Activated naive CD8-positive, alpha-beta T cell treated with anti-CD3 and anti-CD28 coated beads, Interleukin-2, amount 50 U/mL, for 16 hours (primary cell): ENCODE data around the gene ADGRG3.

Experiments
- DNase-seq: peaks from one replicate; pipeline ENCODE4 v3.0.0-alpha.2; 2020; ENCODE audit warnings: low read depth, low spot score

The ADGRG3 gene

DNA sequence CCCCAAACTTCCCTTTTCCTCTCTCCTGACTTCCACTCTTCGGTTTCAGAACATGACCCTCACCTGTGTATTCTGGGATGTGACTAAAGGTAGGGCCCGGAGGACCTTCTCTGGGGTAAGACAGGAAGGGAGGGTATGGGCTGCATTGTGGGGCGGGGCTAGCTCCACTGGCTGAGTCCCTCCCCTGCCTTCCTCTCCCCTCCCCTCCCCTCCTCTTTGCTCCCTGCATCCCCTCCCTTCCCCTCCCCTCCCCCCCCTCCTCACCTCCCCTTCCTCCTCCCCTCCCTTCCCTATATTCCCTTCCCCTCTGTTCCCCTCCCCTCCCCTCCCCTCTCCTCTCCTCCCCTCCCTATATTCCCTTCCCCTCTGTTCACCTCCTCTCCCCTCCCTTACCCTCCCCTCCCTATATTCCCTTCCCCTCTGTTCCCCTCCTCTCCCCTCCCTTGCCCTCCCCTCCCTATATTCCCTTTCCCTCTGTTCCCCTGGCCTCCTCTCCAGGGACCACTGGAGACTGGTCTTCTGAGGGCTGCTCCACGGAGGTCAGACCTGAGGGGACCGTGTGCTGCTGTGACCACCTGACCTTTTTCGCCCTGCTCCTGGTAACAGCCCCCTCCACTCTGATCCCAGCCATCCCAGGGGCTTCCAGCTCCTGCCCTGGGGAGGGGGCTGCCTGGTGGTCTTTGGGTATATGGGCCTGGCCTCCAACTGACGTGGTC is 11.8 kb downstream of the ADGRG3 start:
- DNase-seq = no peak

DNA sequence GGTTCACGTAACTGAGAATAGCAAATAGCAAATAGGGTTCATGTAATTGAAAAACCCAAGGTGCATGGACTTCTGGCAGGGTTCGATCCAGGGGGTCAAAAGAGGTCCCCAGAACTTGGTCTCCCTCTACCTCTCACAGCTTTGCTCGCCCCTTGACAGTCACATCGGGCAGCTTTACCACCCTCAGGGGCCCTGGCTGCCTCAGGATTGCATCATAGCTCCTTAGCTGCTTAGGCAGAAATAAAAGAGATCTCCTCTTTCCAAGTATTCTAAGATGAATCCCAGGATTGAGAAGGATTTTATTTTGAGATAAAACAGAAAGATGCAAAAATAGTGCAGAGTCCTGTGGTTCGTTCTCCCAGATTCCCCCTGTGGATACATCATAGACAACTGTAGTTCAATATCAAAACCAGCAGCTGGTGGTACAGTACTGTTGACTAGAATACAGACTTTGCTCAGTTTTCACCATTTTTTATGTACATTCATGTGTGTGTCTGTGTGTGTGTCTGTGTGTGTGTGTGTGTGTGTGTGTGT is 12.8 kb downstream of the ADGRG3 start:
- no peak for DNase-seq

- no peak for DNase-seq
Observed at GRCh38 chr16:57681950-57682728, 14.0 kb downstream of the ADGRG3 start.

DNA sequence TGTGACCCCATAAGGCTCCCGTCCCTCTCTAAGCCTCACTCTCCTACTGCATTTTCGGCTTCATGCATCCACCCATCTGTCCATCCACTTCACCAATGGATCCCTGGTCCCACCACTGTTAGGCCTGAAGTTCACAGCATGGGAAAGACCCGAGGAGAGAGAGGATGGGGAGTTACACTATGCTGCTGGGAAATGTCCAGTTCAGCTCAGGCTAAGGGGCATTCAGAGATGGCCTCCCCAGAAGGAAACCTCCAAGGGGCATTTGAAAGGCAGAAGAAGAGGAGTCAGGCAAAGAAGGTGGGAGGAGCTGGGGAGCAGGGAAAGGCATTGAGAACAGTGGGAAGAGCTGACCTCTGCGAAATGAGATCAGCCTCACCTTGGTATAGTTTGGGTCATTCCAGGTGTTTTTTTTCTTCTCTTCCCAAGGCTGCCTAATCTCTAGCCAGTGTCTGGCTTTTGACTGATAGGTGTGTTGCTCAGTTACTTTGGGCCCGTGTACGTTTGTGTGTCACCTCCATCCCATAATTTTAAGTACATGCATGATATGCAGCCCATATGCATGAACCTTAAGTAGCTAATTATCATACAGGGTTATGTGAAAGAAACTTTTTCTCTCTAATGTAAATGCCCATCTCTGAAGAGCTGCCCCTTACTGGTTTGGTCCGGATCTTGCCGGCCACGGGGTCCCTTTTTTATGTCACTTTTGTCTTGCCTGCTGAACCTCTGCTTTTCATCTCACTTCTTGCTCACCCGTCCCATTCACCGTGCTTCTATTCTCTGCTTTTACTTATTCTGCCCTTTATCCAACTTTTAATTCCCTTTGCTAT is 14.9 kb downstream of the ADGRG3 start:
- DNase-seq = no peak

DNA sequence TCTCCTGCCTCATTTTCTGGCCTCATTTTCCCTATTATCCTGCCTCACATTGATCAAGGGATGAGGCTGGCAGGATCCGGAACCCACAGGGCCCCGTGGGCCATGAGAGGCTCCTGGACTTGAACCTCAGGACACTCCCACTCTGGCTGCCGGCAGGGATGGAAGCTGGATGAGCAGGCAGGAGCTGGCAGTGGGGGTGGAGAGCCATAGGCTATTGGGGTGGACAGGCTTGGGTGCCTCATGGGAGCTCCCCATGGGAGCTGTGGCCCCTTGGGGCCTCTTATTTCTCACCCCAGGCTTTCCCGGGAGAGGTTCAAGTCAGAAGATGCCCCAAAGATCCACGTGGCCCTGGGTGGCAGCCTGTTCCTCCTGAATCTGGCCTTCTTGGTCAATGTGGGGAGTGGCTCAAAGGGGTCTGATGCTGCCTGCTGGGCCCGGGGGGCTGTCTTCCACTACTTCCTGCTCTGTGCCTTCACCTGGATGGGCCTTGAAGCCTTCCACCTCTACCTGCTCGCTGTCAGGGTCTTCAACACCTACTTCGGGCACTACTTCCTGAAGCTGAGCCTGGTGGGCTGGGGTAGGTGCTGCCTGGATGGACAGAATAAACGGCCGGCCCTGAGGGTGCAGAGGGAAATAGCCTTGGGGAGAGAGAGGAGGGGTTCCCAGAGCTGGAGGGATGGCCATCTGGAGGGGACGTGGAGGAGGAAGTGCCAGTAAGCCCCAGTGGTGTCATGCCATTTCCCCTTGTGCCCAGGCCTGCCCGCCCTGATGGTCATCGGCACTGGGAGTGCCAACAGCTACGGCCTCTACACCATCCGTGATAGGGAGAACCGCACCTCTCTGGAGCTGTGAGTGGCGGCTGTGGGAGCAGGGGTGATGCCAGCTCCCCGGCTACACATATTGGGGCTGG is 15.8 kb downstream of the ADGRG3 start:
- DNase-seq = no peak

GRCh38 chr16:57684626-57685358 is 16.7 kb downstream of the ADGRG3 start:
- DNase-seq = no peak

DNA sequence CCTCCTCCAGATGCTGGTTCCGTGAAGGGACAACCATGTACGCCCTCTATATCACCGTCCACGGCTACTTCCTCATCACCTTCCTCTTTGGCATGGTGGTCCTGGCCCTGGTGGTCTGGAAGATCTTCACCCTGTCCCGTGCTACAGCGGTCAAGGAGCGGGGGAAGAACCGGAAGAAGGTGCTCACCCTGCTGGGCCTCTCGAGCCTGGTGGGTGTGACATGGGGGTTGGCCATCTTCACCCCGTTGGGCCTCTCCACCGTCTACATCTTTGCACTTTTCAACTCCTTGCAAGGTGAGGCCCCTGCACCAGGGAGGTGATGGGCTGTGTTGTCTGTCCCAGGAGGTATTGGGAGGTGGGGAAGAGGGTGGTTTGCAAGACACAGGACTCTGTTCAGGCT is 17.5 kb downstream of the ADGRG3 start:
- no peak for DNase-seq

GRCh38 chr16:57686577-57686976 is 18.5 kb downstream of the ADGRG3 start:
- no peak for DNase-seq

DNA sequence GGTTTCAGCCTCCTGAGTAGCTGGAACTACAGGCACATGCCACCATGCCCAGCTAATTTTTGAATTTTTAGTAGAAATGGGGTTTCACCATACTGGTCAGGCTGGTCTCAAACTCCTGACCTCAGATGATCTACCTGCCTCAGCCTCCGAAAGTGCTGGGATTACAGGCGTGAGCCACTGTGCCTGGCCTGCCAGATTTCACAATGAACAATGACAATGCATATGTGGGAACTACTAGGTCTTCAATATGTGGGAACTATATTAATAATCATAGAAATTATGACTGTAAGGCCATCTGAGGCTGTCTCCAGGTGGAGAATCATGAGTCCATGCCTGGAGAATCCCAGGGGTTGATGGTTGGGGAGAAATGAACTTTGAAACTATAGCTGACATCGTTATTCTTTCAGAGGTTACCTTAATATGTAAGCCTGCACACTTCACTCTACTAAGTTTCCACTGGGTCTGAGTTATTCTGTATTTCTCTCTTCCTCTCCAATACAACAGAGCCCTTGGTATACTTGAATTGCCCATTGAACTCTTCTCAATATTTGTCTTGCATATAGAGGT is 19.3 kb downstream of the ADGRG3 start:
- DNase-seq = no peak

- no peak for DNase-seq
Observed at GRCh38 chr16:57688487-57688986, 20.4 kb downstream of the ADGRG3 start.

DNA sequence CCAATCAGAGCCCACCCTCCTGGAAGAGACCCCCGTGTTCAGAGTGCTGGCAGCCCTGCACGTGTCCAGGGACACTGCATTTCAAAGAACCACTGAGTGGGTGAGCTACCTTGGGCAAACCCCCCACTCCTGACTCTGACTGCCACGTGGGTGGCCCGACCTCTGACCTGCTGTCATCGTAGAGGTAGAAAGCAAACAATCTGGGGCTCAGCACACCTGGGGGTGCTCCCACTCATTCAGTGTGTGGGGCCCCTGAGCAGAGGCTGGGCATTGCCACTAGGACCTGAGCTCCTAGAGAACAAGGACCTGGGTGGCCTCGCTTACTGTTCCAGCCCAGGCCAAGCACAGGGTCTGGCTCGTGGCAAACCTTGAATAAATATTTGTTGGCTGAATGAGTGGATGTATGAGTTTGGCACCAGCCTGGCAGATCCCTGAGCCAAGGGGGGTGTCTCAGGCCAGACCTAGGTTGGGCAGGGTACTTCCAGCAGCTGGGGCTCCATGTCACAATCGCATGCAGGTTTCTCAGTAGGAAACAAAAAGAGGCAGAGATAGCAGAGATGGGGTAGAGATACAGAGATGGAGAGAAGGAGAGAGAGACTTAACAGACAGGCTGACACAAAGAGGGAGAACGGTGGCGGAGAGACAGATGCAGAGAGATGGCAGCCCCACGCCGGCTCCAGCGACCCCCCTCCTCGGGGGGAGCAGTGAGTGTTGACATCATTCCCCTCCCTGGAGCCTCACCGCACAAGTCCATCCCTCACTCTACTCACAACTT is 21.1 kb downstream of the ADGRG3 start:
- no peak for DNase-seq

- DNase-seq = no peak
Observed at GRCh38 chr16:57689762-57690558, 21.9 kb downstream of the ADGRG3 start.

DNA sequence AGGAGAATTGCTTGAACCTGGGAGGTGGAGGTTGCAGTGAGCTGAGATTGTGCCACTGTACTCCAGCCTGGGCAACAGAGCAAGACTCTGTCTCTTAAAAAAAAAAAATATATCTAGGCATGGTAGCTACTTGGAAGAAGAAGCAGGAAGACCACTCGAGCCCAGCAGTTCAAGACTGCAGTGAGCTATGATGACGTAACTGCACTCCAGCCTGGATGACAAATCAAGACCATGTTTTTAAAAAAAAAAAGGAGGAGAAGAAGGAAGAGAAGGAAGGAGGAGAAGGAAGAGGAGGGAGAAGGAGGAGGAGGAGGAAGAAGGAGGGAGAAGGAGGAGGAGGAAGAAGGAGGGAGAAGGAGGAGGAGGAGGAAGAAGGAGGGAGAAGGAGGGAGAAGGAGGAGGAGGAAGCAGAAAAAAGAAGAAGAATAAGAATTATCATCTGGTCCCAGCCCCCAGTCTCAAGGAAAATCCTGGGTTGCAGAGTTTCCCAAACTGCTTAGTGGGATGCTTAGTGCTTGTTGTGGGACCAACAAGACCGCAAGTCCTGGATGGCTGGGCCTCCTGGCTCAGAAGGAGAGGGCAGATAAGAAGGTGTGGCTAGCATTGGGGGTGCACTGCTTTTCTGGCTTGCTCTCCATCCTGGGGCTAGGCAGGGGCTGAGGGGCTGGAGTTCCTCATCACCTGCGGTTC is 22.8 kb downstream of the ADGRG3 start:
- no peak for DNase-seq

GRCh38 chr16:57692636-57693035 is 24.5 kb downstream of the ADGRG3 start:
- no peak for DNase-seq

DNA sequence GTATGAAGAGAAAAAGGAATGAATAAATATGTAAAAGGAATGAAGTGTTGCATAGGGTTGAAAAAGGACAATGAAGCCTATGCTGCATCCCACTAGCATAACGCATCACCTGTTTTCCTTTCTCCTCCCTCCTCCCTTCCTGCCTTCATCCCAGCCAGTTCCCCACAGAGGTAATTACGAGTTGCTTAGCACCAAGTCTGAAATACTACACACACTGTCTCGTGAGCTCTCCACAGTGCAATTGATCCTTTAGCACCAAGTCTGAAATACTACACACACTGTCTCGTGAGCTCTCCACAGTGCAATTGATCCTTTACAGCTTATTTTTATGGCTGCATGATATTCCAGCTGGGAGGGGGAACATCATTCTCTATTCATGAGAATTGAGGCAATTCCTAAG is 25.4 kb downstream of the ADGRG3 start:
- no peak for DNase-seq

- no peak for DNase-seq
Observed at GRCh38 chr16:57694231-57694724, 26.2 kb downstream of the ADGRG3 start.
